Gastrocnemius medialis (tissue), 4 donors: ENCODE measurements around the gene SFR1. TPM values are rescaled to one million over a fixed set of nuclear protein-coding genes. Genes with fewer than 3 reads are reported as not detected.

Experiments used
- ATAC-seq, 2 donors: fragments of 150-250 bp; one replicate each; pipeline ENCODE4 v1.9.1; 2016
- DNase-seq, 2 donors: peaks; one replicate each; pipeline ENCODE4 v3.0.0-alpha.2; 2019
- H3K27ac ChIP-seq, 4 donors: fragments of 200-600 bp; sonication (generic); 1 replicate in 1 of 4; 2 replicates in 3 of 4; pipeline ENCODE4 v1.5.1; 2016 to 2018; ENCODE audit warnings: mild to moderate bottlenecking in 2 of 4, moderate library complexity in 1 of 4
- H3K27me3 ChIP-seq, 3 donors: fragments of 200-600 bp; sonication (generic) in 2 of 3; 1 replicate in 1 of 3; 2 replicates in 2 of 3; pipeline versions ENCODE4 v1.5.1 to v1.6.0; 2016 to 2019; ENCODE audit warnings: mild to moderate bottlenecking in 1 of 3, moderate library complexity in 1 of 3
- H3K36me3 ChIP-seq, 2 donors: fragments of 200-600 bp; sonication (generic) in 1 of 2; one replicate each; pipeline ENCODE4 v1.5.1; 2017 to 2018
- H3K4me1 ChIP-seq, 2 donors: fragments of 200-600 bp; sonication (generic) in 1 of 2; one replicate each; pipeline ENCODE4 v1.5.1; 2016 to 2017; ENCODE audit warnings: mild to moderate bottlenecking in 2 of 2
- H3K4me3 ChIP-seq, 4 donors: fragments of 200-600 bp; sonication (generic) in 3 of 4; 1 replicate in 1 of 4; 2 replicates in 3 of 4; pipeline ENCODE4 v1.5.1; 2016 to 2019; ENCODE audit warnings: mild to moderate bottlenecking in 2 of 4
- H3K9me3 ChIP-seq, 3 donors: fragments of 200-600 bp; sonication (generic) in 2 of 3; 1 replicate in 1 of 3; 2 replicates in 2 of 3; pipeline ENCODE4 v1.5.1; 2016 to 2019
- POLR2A ChIP-seq, 2 donors: fragments of 450-650 bp; IDR thresholded peaks; one replicate each; pipeline ENCODE4 v1.6.1; 2017; ENCODE audit warnings: antibody characterized with exemption in 2 of 2, mild to moderate bottlenecking in 2 of 2, moderate library complexity in 2 of 2
- in situ Hi-C, 4 donors: fragments of 200-750 bp; cut with MboI; loops; one replicate each; pipeline versions ENCODE4 v1.15.0 to v1.8.0; 2017; ENCODE audit warnings: low sequenced_read_pairs in 4 of 4
- intact Hi-C: fragments of 100-400 bp; cut with DNase I; formaldehyde crosslinking; loops from one replicate; pipeline ENCODE4 v1.15.1; 2023; ENCODE audit warnings: low total_unique reads
- total RNA-seq, 4 donors: library from RNA; depleted of rRNA; stranded (reverse); fragments of >200 nt; gene quantifications; one replicate each; pipeline versions ENCODE4 v1.1.0 to v1.2.3, GENCODE V29; 2016
- TF ChIP-seq, protein P1 (sequence below), 5 experiments: fragments of 450-650 bp in 3 of 5; fragments of 200-600 bp in 2 of 5; sonication (generic) in 2 of 5; IDR thresholded peaks in 4 of 5; conservative IDR thresholded peaks in 1 of 5; 1 replicate in 4 of 5; 2 replicates in 1 of 5; pipeline ENCODE4 v1.5.1; 2016 to 2019; ENCODE audit warnings: antibody characterized with exemption in 5 of 5, mild to moderate bottlenecking in 3 of 5, moderate library complexity in 3 of 5

SFR1 gene
- total RNA-seq, 4 donors from 2014 or later, result 2.4 to 7.7 (median 4.7) TPM

DNA sequence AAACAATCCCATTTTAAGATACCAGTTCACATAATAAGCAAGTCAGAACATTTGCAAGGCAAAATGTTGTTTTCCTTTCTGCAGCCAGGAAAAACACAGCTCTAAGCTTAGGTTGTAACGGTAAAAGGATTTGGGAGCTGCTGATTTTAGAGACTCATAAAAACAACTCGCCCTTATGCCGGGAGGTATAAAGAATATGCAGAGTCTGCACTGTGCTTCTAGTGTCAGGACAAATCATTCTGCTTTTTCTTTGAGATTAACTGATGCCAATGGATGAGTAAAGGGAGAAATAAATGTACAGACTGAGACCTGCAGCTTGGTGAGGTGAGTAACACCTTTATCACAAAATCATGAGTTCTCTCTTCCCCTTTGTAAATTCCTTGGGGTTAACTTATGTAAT is 2.0 kb upstream of the SFR1 start:
- no peak overlapping the region for H3K4me3 ChIP-seq
- TF ChIP-seq POLR2A (IDR thresholded peaks at IDR 0.05), result no peak
- TF ChIP-seq, protein P1, sequence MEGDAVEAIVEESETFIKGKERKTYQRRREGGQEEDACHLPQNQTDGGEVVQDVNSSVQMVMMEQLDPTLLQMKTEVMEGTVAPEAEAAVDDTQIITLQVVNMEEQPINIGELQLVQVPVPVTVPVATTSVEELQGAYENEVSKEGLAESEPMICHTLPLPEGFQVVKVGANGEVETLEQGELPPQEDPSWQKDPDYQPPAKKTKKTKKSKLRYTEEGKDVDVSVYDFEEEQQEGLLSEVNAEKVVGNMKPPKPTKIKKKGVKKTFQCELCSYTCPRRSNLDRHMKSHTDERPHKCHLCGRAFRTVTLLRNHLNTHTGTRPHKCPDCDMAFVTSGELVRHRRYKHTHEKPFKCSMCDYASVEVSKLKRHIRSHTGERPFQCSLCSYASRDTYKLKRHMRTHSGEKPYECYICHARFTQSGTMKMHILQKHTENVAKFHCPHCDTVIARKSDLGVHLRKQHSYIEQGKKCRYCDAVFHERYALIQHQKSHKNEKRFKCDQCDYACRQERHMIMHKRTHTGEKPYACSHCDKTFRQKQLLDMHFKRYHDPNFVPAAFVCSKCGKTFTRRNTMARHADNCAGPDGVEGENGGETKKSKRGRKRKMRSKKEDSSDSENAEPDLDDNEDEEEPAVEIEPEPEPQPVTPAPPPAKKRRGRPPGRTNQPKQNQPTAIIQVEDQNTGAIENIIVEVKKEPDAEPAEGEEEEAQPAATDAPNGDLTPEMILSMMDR (IDR thresholded peaks at IDR 0.05 in 4 of 5, conservative IDR thresholded peaks at IDR 0.05 in 1 of 5), result no peak
- H3K9me3 ChIP-seq, result no peaks in the 10 kb centered on the region
- peak overlapping the region; percentile 90 to 99 (median 94) for H3K27ac ChIP-seq
- H3K27me3 ChIP-seq, result no peaks in the 10 kb centered on the region
- H3K36me3 ChIP-seq, result no peaks in the 10 kb centered on the region
- ATAC-seq (no peak), DNase-seq (no peak)
- in situ Hi-C loops (loop anchor here (10.0 to 25.0 kb wide), 5 partner anchors 155 to 235 kb away; partner anchors contain the start of genes SLK (in 1 of the 4) and STN1 (in 1 of the 4)), intact Hi-C loops (loop anchor here (2.0 to 5.0 kb wide), 4 partner anchors 137 to 233 kb away; partner anchors contain the start of genes CFAP58 and STN1)
- H3K4me1 ChIP-seq, result peaks cover 7% of the 10 kb centered on the region in 2 donors

DNA sequence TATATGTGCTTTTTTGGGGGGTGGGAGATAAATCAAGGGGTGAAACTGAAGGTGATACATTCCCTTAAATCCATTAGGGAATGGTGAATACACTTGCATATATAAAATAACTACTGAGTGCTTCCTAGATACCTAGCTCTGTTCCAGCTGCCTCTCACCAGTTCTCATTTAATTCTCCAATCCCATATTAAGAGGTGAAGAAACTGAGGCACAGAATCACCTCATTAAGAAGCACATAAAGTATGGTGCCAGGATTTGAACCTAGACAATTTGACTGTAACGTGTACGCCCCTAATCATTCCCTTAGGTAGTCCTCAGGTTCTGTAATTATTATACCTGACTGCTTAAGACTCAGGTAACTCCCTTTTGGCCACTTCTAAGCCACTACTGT is 1.5 kb upstream of the SFR1 start:
- DNase-seq (no peak), ATAC-seq (no peak)
- no peaks in the 10 kb centered on the region for H3K9me3 ChIP-seq
- peaks cover 7% of the 10 kb centered on the region in 2 donors for H3K4me1 ChIP-seq
- intact Hi-C loops, result loop anchor here (2.0 to 5.0 kb wide), 4 partner anchors 137 to 232 kb away; partner anchors contain the start of genes CFAP58 and STN1
- TF ChIP-seq, protein P1 (IDR thresholded peaks at IDR 0.05 in 4 of 5, conservative IDR thresholded peaks at IDR 0.05 in 1 of 5), result no peak
- no peak for TF ChIP-seq POLR2A (IDR thresholded peaks at IDR 0.05)
- peak overlapping the region; percentile 63 to 86 (median 72) for H3K4me3 ChIP-seq
- H3K27me3 ChIP-seq, result no peaks in the 10 kb centered on the region
- H3K27ac ChIP-seq, result peak overlapping the region; percentile 90 to 99 (median 94)
- no peaks in the 10 kb centered on the region for H3K36me3 ChIP-seq
- in situ Hi-C loops, result loop anchor here (10.0 to 25.0 kb wide), 5 partner anchors 156 to 236 kb away; partner anchors contain the start of genes SLK (in 1 of the 4) and STN1 (in 1 of the 4)

DNA sequence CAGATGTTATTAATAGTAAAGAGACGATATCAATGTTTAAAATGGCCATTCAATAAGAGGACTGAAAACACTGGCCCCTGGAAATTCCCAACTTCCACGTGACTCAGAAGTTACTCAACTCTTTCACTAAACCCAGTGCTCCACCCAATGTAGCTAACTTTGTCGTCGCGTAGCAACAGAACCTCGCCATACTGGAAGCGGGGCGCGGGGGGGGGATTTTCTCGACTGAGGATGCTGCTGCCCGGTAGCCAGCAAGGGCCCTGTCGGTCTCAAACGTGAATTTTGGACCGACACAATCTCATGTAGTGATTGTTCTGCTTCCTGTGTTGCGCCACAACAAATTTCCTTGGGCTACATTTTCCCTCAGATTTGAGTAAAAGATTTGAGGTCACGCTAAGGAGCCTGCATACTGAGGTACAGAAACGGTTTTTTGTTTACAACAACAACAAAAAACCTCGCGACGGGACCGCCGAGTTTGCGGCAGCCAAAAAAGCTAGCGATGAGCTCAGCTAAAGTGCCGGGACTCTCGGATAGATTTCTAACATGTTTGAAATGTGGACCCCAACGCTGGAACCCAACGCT is 977 bp upstream of the SFR1 start:
- H3K4me3 ChIP-seq, result peak overlapping the region; percentile 63 to 86 (median 72)
- H3K36me3 ChIP-seq, result no peaks in the 10 kb centered on the region
- peak overlapping the region; percentile 90 to 99 (median 94) for H3K27ac ChIP-seq
- H3K27me3 ChIP-seq, result no peaks in the 10 kb centered on the region
- peak; percentile 81 to 86 for DNase-seq
- in situ Hi-C loops, result loop anchor here (10.0 to 25.0 kb wide), 5 partner anchors 156 to 236 kb away; partner anchors contain the start of genes SLK (in 1 of the 4) and STN1 (in 1 of the 4)
- intact Hi-C loops, result loop anchor here (1.0 to 5.0 kb wide), 5 partner anchors 136 to 232 kb away; partner anchors contain the start of genes CFAP58, SLK and STN1
- peak; percentile 76 to 81 for ATAC-seq
- no peaks in the 10 kb centered on the region for H3K9me3 ChIP-seq
- peaks cover 7% of the 10 kb centered on the region in 2 donors for H3K4me1 ChIP-seq
- no peak for TF ChIP-seq POLR2A (IDR thresholded peaks at IDR 0.05)
- TF ChIP-seq, protein P1 (IDR thresholded peaks at IDR 0.05 in 4 of 5, conservative IDR thresholded peaks at IDR 0.05 in 1 of 5), result no peak

DNA sequence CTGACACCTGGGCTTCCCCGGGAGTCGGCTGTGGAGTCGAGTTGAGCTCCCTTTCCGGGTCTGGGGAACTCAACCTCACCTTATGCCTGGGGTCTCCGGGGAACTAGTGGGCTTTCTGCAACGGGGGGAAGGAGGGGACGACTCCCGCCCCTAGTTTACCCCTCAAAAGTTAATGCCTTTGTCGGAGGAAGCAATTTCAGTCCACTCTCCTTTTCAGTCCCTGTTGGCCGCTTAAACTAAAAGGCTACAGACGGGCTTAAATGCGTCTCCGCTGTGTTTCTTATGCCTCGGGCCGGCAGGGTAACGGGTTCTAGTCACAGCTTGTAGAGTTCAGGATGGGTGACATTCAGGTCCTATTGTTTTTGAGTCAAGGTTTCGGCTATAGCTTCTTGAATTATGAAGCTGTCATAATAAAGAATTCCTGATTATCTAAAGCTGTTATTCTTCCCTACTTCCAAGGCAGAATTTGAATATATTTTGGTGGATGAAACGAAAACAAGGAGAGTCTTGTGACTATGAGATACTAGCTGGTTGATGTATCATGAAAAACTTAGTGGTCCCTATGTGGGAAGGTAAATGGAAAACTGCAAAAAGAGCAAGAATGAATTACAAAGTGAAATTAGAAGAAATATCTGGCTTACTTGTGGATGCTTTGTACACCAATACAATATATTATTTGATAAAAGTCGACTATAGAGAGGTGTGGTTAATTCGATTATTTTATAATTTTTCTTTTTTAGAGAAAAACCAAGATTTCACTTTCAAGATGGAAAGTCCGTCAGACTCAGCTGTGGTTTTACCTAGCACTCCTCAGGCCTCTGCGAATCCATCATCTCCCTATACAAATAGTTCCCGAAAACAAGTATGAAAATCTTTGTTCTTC is 495 bp downstream of the SFR1 start:
- ATAC-seq (peak in 1 of 2 donors; percentile 10), DNase-seq (no peak)
- Histone ChIP-seq H3K9me3 (no peaks in the 10 kb centered on the region), H3K36me3 (no peaks in the 10 kb centered on the region), H3K4me3 (peak overlapping the region; percentile 64 to 86 (median 80)), H3K27me3 (no peaks in the 10 kb centered on the region), H3K27ac (peak overlapping the region; percentile 90 to 99 (median 93)), H3K4me1 (peaks cover 7% of the 10 kb centered on the region in 2 donors)
- intact Hi-C loops, result loop anchor here (5.0 kb wide), 1 partner anchor 135 kb away; no protein-coding TSS in a partner anchor
- TF ChIP-seq, protein P1 (IDR thresholded peaks at IDR 0.05 in 4 of 5, conservative IDR thresholded peaks at IDR 0.05 in 1 of 5), result no peak
- no peak for TF ChIP-seq POLR2A (IDR thresholded peaks at IDR 0.05)
- in situ Hi-C loops, result loop anchor here (10.0 to 25.0 kb wide), 5 partner anchors 158 to 238 kb away; partner anchors contain the start of genes SLK (in 1 of the 4) and STN1 (in 1 of the 4)
